Measurements from ENCODE around the gene RRAGC. TPM values are rescaled to one million over a fixed set of nuclear protein-coding genes. Genes with fewer than 3 reads are reported as not detected.

Gene RRAGC
- total and polyA plus RNA-seq, 9 donors, result 11.4 to 37.5 (median 24.2) TPM

- H3K9me3 ChIP-seq, result no peaks in the 10 kb centered on the region
- no peaks in the 10 kb centered on the region for H3K36me3 ChIP-seq
- H3K4me3 ChIP-seq, result no peak overlapping the region
- TF ChIP-seq EP300 (IDR thresholded peaks at IDR 0.05) (no peak), CTCF (IDR thresholded peaks at IDR 0.05) (no peak), POLR2A (IDR thresholded peaks at IDR 0.05) (no peak)
- H3K27ac ChIP-seq, result no peak overlapping the region
- intact Hi-C loops (cut with DNase I), result no loop called here
- no peaks in the 10 kb centered on the region for H3K27me3 ChIP-seq
- DNase-seq, result no peak
- H3K4me1 ChIP-seq (ENCODE audit: insufficient read depth), result no peaks in the 10 kb centered on the region
These were observed 39.2 kb upstream of the RRAGC start for GRCh38 chr1:38898653-38899230.

- Histone ChIP-seq H3K27me3 (no peaks in the 10 kb centered on the region), H3K4me3 (no peak overlapping the region), H3K9me3 (no peaks in the 10 kb centered on the region), H3K4me1 (ENCODE audit: insufficient read depth) (no peaks in the 10 kb centered on the region), H3K36me3 (no peaks in the 10 kb centered on the region), H3K27ac (no peak overlapping the region)
- DNase-seq, result no peak
- 89 to 92% (median 90%) methylated on average over 2 of the region's 2 CpGs for WGBS, 3 donors
- intact Hi-C loops (cut with DNase I), result no loop called here
- no peak for TF ChIP-seq CTCF (IDR thresholded peaks at IDR 0.05)
- TF ChIP-seq POLR2A (IDR thresholded peaks at IDR 0.05), result no peak
- no peak for TF ChIP-seq EP300 (IDR thresholded peaks at IDR 0.05)
These were observed 36.6 kb upstream of the RRAGC start for GRCh38 chr1:38896169-38896568.

GRCh38 chr1:38892976-38893375 is 33.4 kb upstream of the RRAGC start:
- intact Hi-C loops (cut with DNase I), result no loop called here
- H3K27me3 ChIP-seq, result no peaks in the 10 kb centered on the region
- 29 to 54% (median 45%) methylated on average over 1 of the region's 1 CpG for WGBS, 3 donors
- no peak overlapping the region for H3K4me3 ChIP-seq
- H3K36me3 ChIP-seq, result no peaks in the 10 kb centered on the region
- no peak for TF ChIP-seq CTCF (IDR thresholded peaks at IDR 0.05)
- no peak for TF ChIP-seq EP300 (IDR thresholded peaks at IDR 0.05)
- no peak for TF ChIP-seq POLR2A (IDR thresholded peaks at IDR 0.05)
- no peak overlapping the region for H3K27ac ChIP-seq
- no peaks in the 10 kb centered on the region for H3K9me3 ChIP-seq
- no peaks in the 10 kb centered on the region for H3K4me1 ChIP-seq (ENCODE audit: insufficient read depth)
- DNase-seq, result no peak

- H3K27ac ChIP-seq, result no peak overlapping the region
- H3K36me3 ChIP-seq, result no peaks in the 10 kb centered on the region
- intact Hi-C loops (cut with DNase I), result no loop called here
- no peaks in the 10 kb centered on the region for H3K4me1 ChIP-seq (ENCODE audit: insufficient read depth)
- 75 to 94% (median 85%) methylated on average over 1 of the region's 1 CpG for WGBS, 3 donors
- DNase-seq, result no peak
- no peaks in the 10 kb centered on the region for H3K9me3 ChIP-seq
- no peaks in the 10 kb centered on the region for H3K27me3 ChIP-seq
- no peak overlapping the region for H3K4me3 ChIP-seq
- TF ChIP-seq CTCF (IDR thresholded peaks at IDR 0.05) (no peak), POLR2A (IDR thresholded peaks at IDR 0.05) (no peak), EP300 (IDR thresholded peaks at IDR 0.05) (no peak)
These were observed 32.2 kb upstream of the RRAGC start for GRCh38 chr1:38891753-38892152.
